HEK293T (cell line): Measurements from ENCODE around the gene C16orf89.

Experiments used
- CTCF ChIA-PET: fragments of 350-600 bp; formaldehyde crosslinking; extraction: SDS; loops from one replicate; lab custom pipeline; 2021; ENCODE audit warnings: antibody characterized with exemption, inconsistent platforms; lab: Yijun Ruan, JAX
- POLR2A ChIA-PET: fragments of 350-600 bp; formaldehyde crosslinking; extraction: SDS; loops from one replicate; lab custom pipeline; 2020; ENCODE audit warnings: antibody characterized with exemption, inconsistent platforms; lab: Yijun Ruan, JAX
- DNase-seq: peaks from one replicate; pipeline ENCODE4 v3.0.0; 2012; ENCODE audit warnings: mixed read lengths; ENCODE audit errors: extremely low spot score
- ARNT ChIP-seq: fragments of 450-650 bp; IDR thresholded peaks from 2 replicates; pipeline ENCODE4 v1.6.1; 2017; ENCODE audit warnings: mild to moderate bottlenecking
- BHLHE40 ChIP-seq: fragments of 450-650 bp; IDR thresholded peaks from 2 replicates; pipeline ENCODE4 v1.6.1; 2016; ENCODE audit warnings: mild to moderate bottlenecking, moderate library complexity, borderline replicate concordance
- CTBP1 ChIP-seq: fragments of 450-650 bp; IDR thresholded peaks from 2 replicates; pipeline ENCODE4 v1.6.1; 2016; ENCODE audit warnings: borderline replicate concordance
- ELF4 ChIP-seq: fragments of 450-650 bp; IDR thresholded peaks from 2 replicates; pipeline ENCODE4 v1.6.1; 2017; ENCODE audit warnings: antibody characterized with exemption
- FOXA1 ChIP-seq: fragments of 450-650 bp; IDR thresholded peaks from 2 replicates; pipeline ENCODE4 v1.6.1; 2016; ENCODE audit warnings: mild to moderate bottlenecking
- FOXK2 ChIP-seq: fragments of 450-650 bp; IDR thresholded peaks from 2 replicates; pipeline ENCODE4 v1.6.1; 2016; ENCODE audit warnings: mild to moderate bottlenecking
- FOXM1 ChIP-seq: fragments of 450-650 bp; IDR thresholded peaks from 2 replicates; pipeline ENCODE4 v1.6.1; 2017; ENCODE audit warnings: mild to moderate bottlenecking, borderline replicate concordance
- HDGF ChIP-seq: fragments of 450-650 bp; IDR thresholded peaks from 2 replicates; pipeline ENCODE4 v1.6.1; 2017; ENCODE audit warnings: antibody characterized with exemption, borderline replicate concordance
- L3MBTL2 ChIP-seq: fragments of 450-650 bp; conservative IDR thresholded peaks from 2 replicates; pipeline ENCODE4 v1.6.1; 2016; ENCODE audit warnings: mild to moderate bottlenecking
- LEF1 ChIP-seq: fragments of 450-650 bp; IDR thresholded peaks from 2 replicates; pipeline ENCODE4 v1.6.1; 2017; ENCODE audit warnings: mild to moderate bottlenecking, borderline replicate concordance
- NFRKB ChIP-seq: fragments of 450-650 bp; IDR thresholded peaks from 2 replicates; pipeline ENCODE4 v1.6.1; 2016; ENCODE audit warnings: mild to moderate bottlenecking, moderate library complexity
- SP1 ChIP-seq: fragments of 450-650 bp; IDR thresholded peaks from 2 replicates; pipeline ENCODE4 v1.6.1; 2017
- SUZ12 ChIP-seq: fragments of 450-650 bp; IDR thresholded peaks from 2 replicates; pipeline ENCODE4 v1.6.1; 2016; ENCODE audit warnings: mild to moderate bottlenecking
- TARDBP ChIP-seq: fragments of 450-650 bp; IDR thresholded peaks from 2 replicates; pipeline ENCODE4 v1.6.1; 2016
- ZNF384 ChIP-seq: fragments of 450-650 bp; IDR thresholded peaks from 2 replicates; pipeline ENCODE4 v1.6.1; 2016
- TF ChIP-seq, protein P1 (sequence below): fragments of 450-650 bp; IDR thresholded peaks from 2 replicates; pipeline ENCODE4 v1.6.1; 2016

The C16orf89 gene

DNA sequence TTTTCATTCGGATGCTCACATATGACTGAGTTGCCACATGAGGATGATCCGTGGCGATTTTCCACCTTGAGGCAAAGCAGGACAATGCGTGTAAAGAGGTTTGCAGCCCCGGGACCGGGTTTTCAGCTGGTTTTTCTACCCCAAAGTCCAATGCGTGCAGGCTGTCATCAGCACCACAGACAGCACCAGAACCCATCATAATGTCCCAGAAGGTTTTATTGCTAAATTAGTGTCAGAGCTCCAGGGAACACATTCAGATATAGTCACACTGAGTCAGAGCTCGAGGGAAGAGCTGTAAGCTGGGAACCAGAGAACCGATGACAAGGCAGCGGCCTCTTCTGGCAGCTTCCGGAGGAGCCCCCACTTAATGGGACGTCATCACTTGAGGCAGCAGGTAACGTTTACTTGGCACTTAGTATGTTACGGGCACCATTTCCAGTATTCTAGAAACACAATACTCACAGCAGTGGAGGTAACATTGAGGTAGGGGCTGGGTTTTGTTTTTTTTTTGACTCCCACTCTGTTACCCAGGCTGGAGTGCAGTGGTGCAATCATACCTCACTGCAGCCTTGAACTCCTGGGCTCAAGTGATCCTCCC, 23.1 kb downstream of the C16orf89 start:
- ChIA-PET CTCF (no interaction called here), POLR2A (no interaction called here)
- TF ChIP-seq HDGF = no peak
- DNase-seq = no peak

DNA sequence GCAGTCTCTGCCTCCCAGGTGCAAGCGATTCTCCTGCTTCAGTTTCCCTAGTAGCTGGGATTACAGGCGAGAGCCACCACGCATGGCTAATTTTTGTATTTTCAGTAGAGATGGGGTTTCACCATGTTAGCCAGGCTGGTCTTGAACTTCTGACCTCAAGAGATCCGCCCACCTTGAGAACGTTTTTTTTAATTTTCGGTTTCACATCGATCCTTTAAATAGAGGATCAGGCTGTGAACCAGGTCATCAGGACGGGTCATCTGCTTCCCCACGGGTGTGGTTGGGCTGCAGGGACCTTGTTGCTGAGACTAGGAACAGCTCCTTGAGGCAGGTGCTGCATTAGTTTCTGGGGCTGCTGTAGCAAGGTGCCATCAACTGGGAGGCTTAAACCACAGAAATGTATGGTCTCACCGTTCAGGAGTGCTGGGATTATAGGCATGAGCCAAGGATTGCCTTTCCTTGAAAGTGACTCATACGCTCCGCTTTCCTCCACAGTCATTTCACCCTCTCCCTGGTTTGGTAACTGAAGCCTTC, 24.1 kb downstream of the C16orf89 start:
- no peak for DNase-seq
- CTCF ChIA-PET = interaction anchor here (0.6 kb wide), 1 partner anchor 52 kb away, joined by 3 read pairs; no protein-coding TSS in a partner anchor
- POLR2A ChIA-PET = no interaction called here
- TF ChIP-seq FOXK2 = no peak
- TF ChIP-seq SUZ12 = no peak
- no peak for TF ChIP-seq CTBP1
- TF ChIP-seq TARDBP = no peak
- no peak for TF ChIP-seq L3MBTL2
- TF ChIP-seq FOXM1 = no peak
- no peak for TF ChIP-seq ZNF384
- TF ChIP-seq, protein P1, sequence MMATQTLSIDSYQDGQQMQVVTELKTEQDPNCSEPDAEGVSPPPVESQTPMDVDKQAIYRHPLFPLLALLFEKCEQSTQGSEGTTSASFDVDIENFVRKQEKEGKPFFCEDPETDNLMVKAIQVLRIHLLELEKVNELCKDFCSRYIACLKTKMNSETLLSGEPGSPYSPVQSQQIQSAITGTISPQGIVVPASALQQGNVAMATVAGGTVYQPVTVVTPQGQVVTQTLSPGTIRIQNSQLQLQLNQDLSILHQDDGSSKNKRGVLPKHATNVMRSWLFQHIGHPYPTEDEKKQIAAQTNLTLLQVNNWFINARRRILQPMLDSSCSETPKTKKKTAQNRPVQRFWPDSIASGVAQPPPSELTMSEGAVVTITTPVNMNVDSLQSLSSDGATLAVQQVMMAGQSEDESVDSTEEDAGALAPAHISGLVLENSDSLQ = no peak
- TF ChIP-seq SP1 = no peak
- no peak for TF ChIP-seq ELF4
- no peak for TF ChIP-seq BHLHE40
- no peak for TF ChIP-seq ARNT

DNA sequence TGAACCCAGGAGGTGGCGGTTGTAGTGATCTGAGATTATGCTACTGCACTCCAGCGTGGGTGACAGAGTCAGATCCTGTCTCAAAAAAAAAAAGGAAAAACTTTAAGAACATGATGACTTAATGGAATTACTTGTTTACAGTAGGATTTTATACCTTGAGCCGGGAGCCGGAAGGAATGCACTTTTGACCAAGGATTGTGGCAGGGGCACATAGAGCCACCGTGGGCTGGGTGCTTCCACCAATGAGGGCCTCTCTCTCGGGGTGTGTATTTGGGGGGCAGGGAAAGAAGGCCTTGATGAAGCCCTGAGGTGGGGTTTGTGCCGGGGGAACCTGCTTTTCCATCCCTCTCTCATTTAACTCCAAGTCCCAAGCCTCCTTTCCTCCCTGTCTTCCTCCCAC, 25.3 kb downstream of the C16orf89 start:
- ChIA-PET POLR2A (interaction anchor here (0.8 kb wide), 1 partner anchor 82 kb away, joined by 3 read pairs; the partner anchor contains the start of gene SEC14L5), CTCF (no interaction called here)
- no peak for DNase-seq
- TF ChIP-seq, protein P1 = no peak
- TF ChIP-seq TARDBP = no peak

GRCh38 chr16:5036228-5037156, 29.3 kb downstream of the C16orf89 start:
- ChIA-PET CTCF (no interaction called here), POLR2A (no interaction called here)
- TF ChIP-seq ARNT (no peak), FOXA1 (no peak), TARDBP (no peak), NFRKB (no peak), FOXK2 (no peak), HDGF (no peak), L3MBTL2 (no peak), ELF4 (no peak), ZNF384 (no peak)
- TF ChIP-seq, protein P1 = no peak
- DNase-seq = no peak

DNA sequence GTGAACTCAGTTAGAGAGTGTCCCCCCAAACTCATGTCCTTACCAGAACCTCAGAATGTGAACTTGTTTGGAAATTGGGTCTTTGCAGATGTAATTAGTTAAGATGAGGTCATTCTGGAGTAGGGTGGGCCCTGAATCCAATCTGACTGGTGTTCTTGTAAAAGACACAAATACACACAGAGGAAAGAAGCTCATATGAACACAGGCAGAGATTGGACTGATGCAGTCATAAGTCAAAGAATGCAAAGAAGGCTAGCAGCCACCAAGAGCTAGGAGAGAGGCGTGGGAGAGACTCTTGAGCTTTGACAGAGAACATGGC, 29.9 kb downstream of the C16orf89 start:
- ChIA-PET CTCF (no interaction called here), POLR2A (no interaction called here)
- TF ChIP-seq L3MBTL2 (no peak), NFRKB (no peak), SP1 (no peak), ZNF384 (no peak), FOXK2 (no peak), LEF1 (no peak), FOXA1 (no peak), CTBP1 (no peak), FOXM1 (no peak), TARDBP (no peak), HDGF (no peak), ELF4 (no peak), ARNT (no peak), SUZ12 (no peak), BHLHE40 (no peak)
- TF ChIP-seq, protein P1 = no peak
- DNase-seq = no peak

- POLR2A ChIA-PET = no interaction called here
- TF ChIP-seq FOXA1 (no peak), CTBP1 (no peak), SP1 (no peak), HDGF (no peak), ELF4 (no peak), L3MBTL2 (no peak)
- no peak for DNase-seq
- CTCF ChIA-PET = no interaction called here
Measured at GRCh38 chr16:5034167-5034523, 31.6 kb downstream of the C16orf89 start.
